Activated CD8-positive, alpha-beta memory T cell treated with anti-CD3 and anti-CD28 coated beads for 4 hours (primary cell): ENCODE measurements around the gene GABRR2.

Experiments used
- DNase-seq, 2 donors: peaks; one replicate each; pipeline ENCODE4 v3.0.0-alpha.2; 2020; ENCODE audit warnings: low read depth in 2 of 2

The GABRR2 gene

DNA sequence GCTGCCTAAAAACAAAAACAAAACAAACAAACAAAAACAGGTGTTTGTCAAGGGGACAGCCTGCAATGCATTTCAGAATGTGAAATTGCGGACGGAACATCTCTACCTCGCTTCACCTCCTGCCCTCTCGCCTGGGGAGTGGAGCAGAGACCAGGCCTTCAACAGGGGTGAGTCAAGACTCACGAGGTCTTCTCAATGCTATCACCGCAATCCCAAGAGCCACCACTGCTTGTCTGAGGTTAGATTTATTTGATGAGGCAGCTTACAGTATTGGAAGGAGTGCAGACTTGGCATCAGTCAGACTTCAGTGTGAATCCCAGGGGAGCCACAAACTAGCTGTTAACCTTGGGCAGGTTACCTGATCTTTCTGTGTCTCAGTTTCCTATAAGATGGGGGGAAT is 105.6 kb downstream of the GABRR2 start:
- no peak for DNase-seq

DNA sequence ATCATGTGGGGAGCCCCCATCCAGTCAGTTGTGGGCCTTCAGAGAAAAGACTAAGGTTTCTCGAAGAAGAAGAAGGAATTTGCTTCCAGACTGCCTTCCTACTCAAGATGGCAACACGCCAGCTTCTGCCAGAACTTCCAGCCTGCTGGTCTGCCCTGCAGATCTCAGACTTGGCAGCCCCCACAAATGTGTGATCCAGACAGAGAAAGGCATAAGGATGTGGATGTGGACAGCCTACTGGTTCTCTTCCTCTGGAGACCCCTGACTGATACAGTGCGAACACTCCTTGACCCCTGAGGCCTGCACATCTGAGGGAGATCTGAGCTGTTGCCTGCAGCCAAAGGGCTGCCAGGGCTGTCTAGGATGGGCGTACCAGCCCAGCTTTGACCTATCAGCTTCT is 106.5 kb downstream of the GABRR2 start:
- DNase-seq, result no peak
